ENCODE results near the gene ACOT9.

GRCh38 chrX:23673108-23673507 is 70.0 kb downstream of the ACOT9 start:
- no peak for TF ChIP-seq CTCF (IDR thresholded peaks at IDR 0.05)
- no peak for TF ChIP-seq POLR2A (IDR thresholded peaks at IDR 0.05)
